Body of pancreas (tissue), 4 donors: ENCODE measurements around the gene FYCO1. TPM values are rescaled to one million over a fixed set of nuclear protein-coding genes. Genes with fewer than 3 reads are reported as not detected.

ENCODE experiments used
- ATAC-seq: fragments of 150-250 bp; one replicate; pipeline ENCODE4 v1.9.1; 2016
- DNase-seq, 4 donors: peaks; one replicate each; pipeline ENCODE4 v3.0.0-alpha.2; 2019
- H3K27ac ChIP-seq, 4 donors: fragments of 200-600 bp; sonication (generic); 1 replicate in 3 of 4; 2 replicates in 1 of 4; pipeline versions ENCODE4 v1.5.1 to v1.6.1; 2016 to 2019; ENCODE audit warnings: mild to moderate bottlenecking in 1 of 4, mixed read lengths in 1 of 4, moderate library complexity in 1 of 4
- H3K27me3 ChIP-seq, 2 donors: fragments of 200-600 bp; sonication (generic); one replicate each; pipeline ENCODE4 v1.6.0; 2016; ENCODE audit warnings: mild to moderate bottlenecking in 1 of 2
- H3K36me3 ChIP-seq, 2 donors: fragments of 200-600 bp; sonication (generic); replicated peaks in 1 of 2; 2 replicates each; pipeline ENCODE4 v1.5.1; 2016; ENCODE audit warnings: low read depth in 2 of 2; ENCODE audit not compliant: insufficient read depth in 1 of 2
- H3K4me1 ChIP-seq: fragments of 200-600 bp; sonication (generic); one replicate; pipeline ENCODE4 v1.6.0; 2016
- H3K4me3 ChIP-seq, 2 donors: fragments of 200-600 bp; sonication (generic); 1 replicate in 1 of 2; 2 replicates in 1 of 2; pipeline ENCODE4 v1.5.1; 2016 to 2019
- H3K9me3 ChIP-seq, 3 donors: fragments of 200-600 bp; sonication (generic); 1 replicate in 2 of 3; 2 replicates in 1 of 3; pipeline ENCODE4 v1.5.1; 2016
- CTCF ChIP-seq, 7 experiments: fragments of 450-650 bp in 4 of 7; fragments of 200-600 bp in 3 of 7; sonication (generic) in 3 of 7; IDR thresholded peaks; one replicate each; pipeline ENCODE4 v1.5.1; 2016 to 2019; ENCODE audit warnings: antibody characterized with exemption in 7 of 7
- POLR2A ChIP-seq, 3 donors: fragments of 450-650 bp; IDR thresholded peaks; one replicate each; pipeline ENCODE4 v1.6.1; 2016; ENCODE audit warnings: antibody characterized with exemption in 3 of 3, mild to moderate bottlenecking in 2 of 3
- WGBS, 2 donors: methylation state at CpG; one replicate each; pipeline ENCODE4 v1.1.5; 2017; 5-methylcytosine and 5-hydroxymethylcytosine counted together
- intact Hi-C: fragments of 100-400 bp; cut with DNase I; formaldehyde crosslinking; loops from one replicate; pipeline ENCODE4 v1.15.1; 2023
- total RNA-seq, 2 donors: library from RNA; depleted of rRNA; stranded (reverse); fragments of >200 nt; gene quantifications; one replicate each; pipeline ENCODE4 v1.1.0, GENCODE V29; 2016

FYCO1 gene
- total RNA-seq, 2 donors from 2014 or later: 20.0 to 25.4 TPM

- H3K36me3 ChIP-seq: peaks cover 0 to 22% of the 10 kb centered on the region in 2 donors
- no peaks in the 10 kb centered on the region for H3K27me3 ChIP-seq
- no peak overlapping the region for H3K4me3 ChIP-seq
- no peaks in the 10 kb centered on the region for H3K9me3 ChIP-seq
- TF ChIP-seq CTCF (IDR thresholded peaks at IDR 0.05) (no peak), POLR2A (IDR thresholded peaks at IDR 0.05) (no peak)
- ATAC-seq (no peak), DNase-seq (no peak)
- no peak overlapping the region for H3K27ac ChIP-seq
- intact Hi-C loops: no loop called here
- 84 to 92% methylated on average over 6 of the region's 6 CpGs for WGBS, 2 donors
- no peaks in the 10 kb centered on the region for H3K4me1 ChIP-seq
Observed at GRCh38 chr3:45917146-45917898, 78.3 kb downstream of the FYCO1 start.

- DNase-seq (peak in 1 of 4 donors; percentile 16), ATAC-seq (no peak)
- Histone ChIP-seq H3K4me1 (no peaks in the 10 kb centered on the region), H3K4me3 (no peak overlapping the region), H3K9me3 (no peaks in the 10 kb centered on the region), H3K27ac (no peak overlapping the region), H3K27me3 (no peaks in the 10 kb centered on the region), H3K36me3 (peaks cover 0 to 9% of the 10 kb centered on the region in 2 donors)
- TF ChIP-seq POLR2A (IDR thresholded peaks at IDR 0.05) (no peak), CTCF (IDR thresholded peaks at IDR 0.05) (no peak)
- intact Hi-C loops: no loop called here
- WGBS, 2 donors: 59 to 67% methylated on average over 13 of the region's 13 CpGs
Observed at GRCh38 chr3:45915518-45916231, 79.9 kb downstream of the FYCO1 start.

GRCh38 chr3:45915059-45915439 lies 80.6 kb downstream of the FYCO1 start:
- ATAC-seq: no peak
- no peak for DNase-seq
- intact Hi-C loops: no loop called here
- Histone ChIP-seq H3K36me3 (peaks cover 0 to 8% of the 10 kb centered on the region in 2 donors), H3K4me1 (no peaks in the 10 kb centered on the region), H3K9me3 (no peaks in the 10 kb centered on the region), H3K27ac (no peak overlapping the region), H3K4me3 (no peak overlapping the region), H3K27me3 (no peaks in the 10 kb centered on the region)
- TF ChIP-seq CTCF (IDR thresholded peaks at IDR 0.05): no peak
- TF ChIP-seq POLR2A (IDR thresholded peaks at IDR 0.05): no peak
- 86 to 87% methylated on average over 9 of the region's 9 CpGs for WGBS, 2 donors

GRCh38 chr3:45914362-45915058 lies 81.1 kb downstream of the FYCO1 start:
- WGBS, 2 donors: 87 to 97% methylated on average over 4 to 7 of the region's 7 CpGs
- ATAC-seq: no peak

More at GRCh38 chr3:45914362-45915058, 81.1 kb downstream of the FYCO1 start:
- H3K27ac ChIP-seq: no peak overlapping the region
- H3K9me3 ChIP-seq: no peaks in the 10 kb centered on the region
- no peaks in the 10 kb centered on the region for H3K27me3 ChIP-seq
- no peaks in the 10 kb centered on the region for H3K4me1 ChIP-seq
- peaks cover 0 to 6% of the 10 kb centered on the region in 2 donors for H3K36me3 ChIP-seq
- TF ChIP-seq POLR2A (IDR thresholded peaks at IDR 0.05): no peak
- TF ChIP-seq CTCF (IDR thresholded peaks at IDR 0.05): no peak
- DNase-seq: no peak
- intact Hi-C loops: no loop called here
- H3K4me3 ChIP-seq: no peak overlapping the region
